GM12878 (cell line): Measurements from ENCODE around the gene CDC6.

Experiments used
- CTCF ChIP-seq, 3 experiments: IDR thresholded peaks in 2 of 3; conservative IDR thresholded peaks in 1 of 3; 2 replicates each; pipeline ENCODE4 v1.5.1; 2011; ENCODE audit warnings: low read depth in 3 of 3, low read length in 3 of 3, mild to moderate bottlenecking in 3 of 3, control low read depth in 2 of 3, moderate library complexity in 2 of 3, inconsistent platforms in 1 of 3, mixed read lengths in 1 of 3; ENCODE audit not compliant: control insufficient read depth in 2 of 3, insufficient read depth in 1 of 3; ENCODE audit errors: extremely low read depth in 1 of 3
- DPF2 ChIP-seq: fragments of 450-650 bp; IDR thresholded peaks from 2 replicates; pipeline ENCODE4 v1.6.1; 2017; ENCODE audit warnings: mild to moderate bottlenecking
- EGR1 ChIP-seq, 2 experiments: IDR thresholded peaks; 1 replicate in 1 of 2; 2 replicates in 1 of 2; pipeline ENCODE4 v1.6.1; 2011 to 2012; ENCODE audit warnings: low read depth in 2 of 2, low read length in 2 of 2, borderline replicate concordance in 1 of 2, mild to moderate bottlenecking in 1 of 2, moderate library complexity in 1 of 2
- ELK1 ChIP-seq: IDR thresholded peaks from 2 replicates; pipeline ENCODE4 v1.6.1; 2012; ENCODE audit warnings: low read depth, low read length, improper control_type of control experiment
- EZH2 ChIP-seq: IDR thresholded peaks from 2 replicates; pipeline ENCODE4 v1.6.1; 2012; ENCODE audit warnings: low read depth, mild to moderate bottlenecking, control low read depth, inconsistent platforms, low read length, borderline replicate concordance; ENCODE audit not compliant: control insufficient read depth
- MEF2A ChIP-seq: IDR thresholded peaks from 2 replicates; pipeline ENCODE4 v1.6.1; 2011; ENCODE audit warnings: low read depth, mild to moderate bottlenecking, low read length, moderate library complexity; ENCODE audit not compliant: insufficient read depth
- TCF7 ChIP-seq: IDR thresholded peaks from 2 replicates; pipeline ENCODE4 v1.6.1; 2014; ENCODE audit warnings: antibody characterized with exemption, borderline replicate concordance
- TF ChIP-seq, protein P1 (sequence below): fragments of 150-350 bp; IDR thresholded peaks from 2 replicates; pipeline ENCODE4 v1.6.1; 2014; ENCODE audit warnings: mild to moderate bottlenecking, low read depth, low read length

GRCh38 chr17:40328386-40328766, 40.7 kb downstream of the CDC6 start:
- no peak for TF ChIP-seq MEF2A
- TF ChIP-seq TCF7, result no peak
- TF ChIP-seq, protein P1, sequence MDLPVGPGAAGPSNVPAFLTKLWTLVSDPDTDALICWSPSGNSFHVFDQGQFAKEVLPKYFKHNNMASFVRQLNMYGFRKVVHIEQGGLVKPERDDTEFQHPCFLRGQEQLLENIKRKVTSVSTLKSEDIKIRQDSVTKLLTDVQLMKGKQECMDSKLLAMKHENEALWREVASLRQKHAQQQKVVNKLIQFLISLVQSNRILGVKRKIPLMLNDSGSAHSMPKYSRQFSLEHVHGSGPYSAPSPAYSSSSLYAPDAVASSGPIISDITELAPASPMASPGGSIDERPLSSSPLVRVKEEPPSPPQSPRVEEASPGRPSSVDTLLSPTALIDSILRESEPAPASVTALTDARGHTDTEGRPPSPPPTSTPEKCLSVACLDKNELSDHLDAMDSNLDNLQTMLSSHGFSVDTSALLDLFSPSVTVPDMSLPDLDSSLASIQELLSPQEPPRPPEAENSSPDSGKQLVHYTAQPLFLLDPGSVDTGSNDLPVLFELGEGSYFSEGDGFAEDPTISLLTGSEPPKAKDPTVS, result no peak
- TF ChIP-seq EZH2, result no peak
- no peak for TF ChIP-seq CTCF (IDR thresholded peaks at IDR 0.05 in 2 of 3, conservative IDR thresholded peaks at IDR 0.05 in 1 of 3; ENCODE audit: control insufficient read depth in 2 of 3, extremely low read depth in 1 of 3, insufficient read depth in 1 of 3, low read depth in 3 of 3, low read length in 3 of 3)
- no peak for TF ChIP-seq ELK1
- no peak for TF ChIP-seq DPF2
- no peak for TF ChIP-seq EGR1 (IDR thresholded peaks at IDR 0.05; ENCODE audit: borderline replicate concordance in 1 of 2, low read depth in 2 of 2, low read length in 2 of 2)
